DMS114 treated with DMSO at 0.1 percent for 48 hours (cell line): ENCODE measurements around the gene DDX59.
"Not testable (repeated sequence)": the region's sequence is repeated elsewhere in the genome, so short reads cannot be mapped to it uniquely, and the experiment has no call there.

Source experiments
- DNase-seq: peaks from one replicate; lab custom pipeline; 2025; ENCODE audit not compliant: unreplicated experiment; lab: John Stamatoyannopoulos, UW

DDX59 gene

DNA sequence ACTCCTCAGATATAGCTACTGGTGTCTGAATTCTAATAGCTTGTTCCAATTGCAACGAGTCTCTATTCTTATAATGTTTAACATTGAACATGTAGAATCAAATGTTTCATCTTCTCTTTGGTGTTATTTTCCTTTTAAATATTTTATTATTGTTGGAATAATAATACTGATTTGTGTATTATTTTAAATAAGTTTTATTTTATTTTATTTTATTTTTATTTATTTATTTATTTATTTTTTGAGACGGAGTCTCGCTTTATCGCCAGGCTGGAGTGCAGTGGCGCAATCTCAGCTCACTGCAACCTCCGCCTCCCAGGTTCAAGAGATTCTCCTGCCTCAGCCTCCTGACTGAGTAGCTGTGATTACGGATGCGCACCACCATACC lies 39.2 kb downstream of the DDX59 start:
- DNase-seq: not testable (repeated sequence)

DNA sequence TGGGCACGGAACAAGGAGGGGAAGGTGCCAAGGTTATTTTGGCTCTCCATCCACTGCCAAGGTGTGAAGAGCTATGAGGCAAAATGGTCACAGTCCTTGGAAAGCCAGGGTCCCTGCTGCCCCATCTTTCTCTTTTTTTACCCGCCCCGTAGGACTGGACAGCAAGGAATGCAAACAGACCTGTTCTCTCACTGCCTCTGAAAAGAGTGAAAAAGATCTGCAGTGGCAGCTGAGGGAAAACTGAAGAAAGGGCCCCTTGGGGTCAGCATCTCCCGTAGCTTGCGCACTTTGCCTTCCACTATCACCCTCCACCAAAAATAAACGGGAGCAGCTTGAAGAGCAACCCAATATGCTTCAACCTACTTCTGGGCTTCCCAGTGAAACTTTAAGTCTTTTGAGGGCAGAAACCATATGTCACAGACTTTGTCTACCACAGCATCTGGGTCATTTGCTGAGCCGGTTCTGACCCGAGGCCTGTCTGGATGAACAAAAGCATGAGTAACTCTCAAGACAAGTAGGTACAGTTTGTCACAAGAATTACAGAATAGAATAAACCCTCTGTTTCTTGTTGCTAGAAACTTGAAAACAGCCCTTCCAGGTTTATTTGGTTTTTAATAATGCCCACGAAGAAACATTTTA lies 39.7 kb downstream of the DDX59 start:
- no peak for DNase-seq

DNA sequence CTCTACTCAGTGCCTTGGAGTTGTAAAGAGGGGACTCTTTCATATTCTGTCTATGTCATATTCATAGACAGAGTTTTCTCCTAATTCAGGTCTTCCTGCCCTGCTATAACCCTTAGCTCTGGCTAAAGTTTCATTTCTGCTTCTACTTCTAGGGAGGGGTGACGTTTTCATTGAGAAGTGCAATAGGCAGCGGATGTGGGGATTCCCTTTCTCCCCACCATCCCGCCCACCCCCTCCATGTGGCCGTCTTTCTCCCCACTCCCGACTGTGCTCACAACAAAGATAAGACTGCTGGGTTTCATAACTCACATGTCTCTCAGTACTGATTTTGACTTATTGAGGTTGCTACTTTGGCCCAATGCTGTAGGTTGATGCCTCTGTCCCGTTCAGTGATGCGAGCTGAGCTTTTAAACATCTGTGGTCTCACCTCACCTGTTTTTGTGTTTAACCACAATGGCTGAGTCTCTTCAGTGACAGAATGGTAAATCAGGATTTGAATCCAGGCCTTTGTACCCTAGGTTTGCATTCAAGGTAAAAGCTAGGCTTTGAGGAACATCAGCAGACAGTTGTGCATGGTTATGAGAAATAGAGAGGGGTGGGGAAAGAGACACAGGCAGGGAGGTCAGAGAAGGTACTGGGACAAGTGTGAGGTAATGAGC lies 41.4 kb downstream of the DDX59 start:
- DNase-seq: no peak

DNA sequence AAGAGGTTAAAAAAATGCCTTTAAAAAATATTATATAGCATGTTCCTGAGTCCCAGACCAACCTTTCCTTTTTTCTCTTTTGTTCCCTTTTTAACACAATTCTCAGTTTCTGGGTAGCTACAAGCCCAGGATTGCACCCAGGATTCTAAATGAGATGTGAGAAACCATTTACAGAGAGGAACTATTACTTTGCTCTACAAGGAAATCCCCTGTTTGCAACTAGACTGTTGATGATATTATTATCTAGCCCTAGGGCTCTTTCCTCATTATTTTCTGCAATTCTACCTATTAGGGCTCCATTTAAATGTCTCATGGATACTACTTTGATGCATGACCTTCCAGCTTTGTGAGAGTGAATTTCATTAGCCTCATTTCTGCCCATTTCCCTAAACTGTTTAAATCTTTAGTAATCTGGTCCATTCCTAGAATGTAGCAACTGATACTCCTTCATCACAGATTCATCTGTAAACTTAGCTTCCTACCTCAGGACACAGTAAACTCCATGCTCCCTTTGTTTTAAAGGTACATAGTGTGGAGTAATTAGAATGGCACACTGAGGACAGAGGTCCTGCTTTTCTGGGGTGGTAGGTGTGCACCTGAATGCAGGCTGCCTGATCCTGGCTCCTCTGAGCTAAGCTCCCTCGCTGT lies 42.0 kb downstream of the DDX59 start:
- no peak for DNase-seq

DNA sequence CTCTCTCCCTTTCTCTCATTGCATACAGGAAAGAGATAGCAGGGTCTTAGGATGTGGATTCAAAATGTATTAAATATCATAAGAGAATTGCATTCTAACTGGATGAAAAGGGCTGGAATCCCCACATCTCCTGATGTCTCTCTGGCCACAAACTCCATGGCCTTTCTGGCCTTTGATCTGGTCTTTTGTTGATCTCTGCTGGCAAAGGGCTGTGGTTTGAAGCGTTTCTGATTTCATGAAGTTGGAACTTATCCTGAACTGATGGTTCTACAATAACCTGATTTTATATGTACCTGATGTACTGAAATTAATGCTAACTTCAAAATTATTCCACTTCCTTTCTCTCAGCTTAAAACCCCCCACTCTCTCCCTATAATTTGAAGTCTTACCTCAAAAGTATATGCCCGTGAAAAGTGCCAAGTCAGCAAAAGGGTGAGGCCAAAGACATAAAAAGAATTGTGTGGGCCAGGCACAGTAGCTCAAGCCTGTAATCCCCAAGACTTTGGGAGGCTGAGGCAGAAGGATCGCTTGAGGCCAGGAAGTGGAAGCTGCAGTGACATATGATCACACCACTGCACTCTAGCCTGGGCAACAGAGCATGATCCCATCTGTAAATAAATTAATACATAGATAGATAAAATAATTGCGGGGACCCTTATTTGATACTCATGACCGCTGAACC lies 42.7 kb downstream of the DDX59 start:
- DNase-seq: no peak

DNA sequence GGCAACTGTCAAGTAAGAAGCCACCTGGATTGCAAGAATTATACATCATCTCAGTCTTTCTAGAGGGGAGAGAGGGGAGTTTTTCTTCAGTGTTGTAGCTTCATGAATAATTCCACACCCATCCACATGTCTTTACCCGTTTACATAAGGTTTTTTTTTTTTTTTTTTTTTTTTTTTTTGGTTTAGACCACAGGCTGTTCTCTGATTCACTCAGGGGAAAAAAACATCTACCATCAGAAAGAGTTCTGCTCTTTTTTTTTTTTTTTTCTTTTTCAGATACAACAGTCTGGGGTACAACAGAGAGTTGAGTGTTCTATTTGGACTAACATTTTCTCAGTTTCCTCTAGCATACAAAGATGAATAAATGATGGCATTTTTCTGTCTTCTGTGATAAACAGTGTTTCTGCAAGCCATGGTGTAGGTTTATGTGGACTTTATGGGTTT lies 44.3 kb downstream of the DDX59 start:
- DNase-seq: no peak

DNA sequence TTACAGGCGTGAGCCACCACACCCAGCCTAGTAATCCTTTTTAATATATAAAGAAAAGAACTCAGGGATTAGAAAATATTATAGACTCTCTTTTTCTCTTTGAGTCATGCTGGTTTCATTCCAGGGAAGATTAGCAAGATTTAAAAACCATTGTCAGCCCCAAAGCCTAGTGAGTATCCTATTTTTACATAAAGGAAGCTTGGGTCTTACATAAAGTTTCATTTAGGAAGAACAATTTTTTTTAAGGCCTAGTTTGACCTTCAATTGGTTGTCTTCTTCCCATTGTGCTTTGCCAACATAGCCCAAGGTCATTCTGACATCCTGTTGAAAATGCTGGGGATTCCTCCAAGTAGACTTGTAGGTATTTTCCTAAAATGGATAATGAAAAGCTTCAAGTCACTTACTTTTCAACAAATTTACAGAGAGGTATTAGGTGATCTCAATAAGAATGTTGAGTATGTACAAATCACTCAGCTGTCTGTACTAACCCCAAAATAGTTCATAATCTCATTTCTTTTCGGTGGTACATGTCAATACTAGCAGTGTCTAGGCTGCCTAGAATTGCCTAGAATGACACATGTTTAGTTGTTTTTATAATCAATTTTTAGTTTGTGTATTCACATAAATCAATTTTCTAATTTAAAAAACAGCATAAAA lies 44.9 kb downstream of the DDX59 start:
- DNase-seq: no peak

DNA sequence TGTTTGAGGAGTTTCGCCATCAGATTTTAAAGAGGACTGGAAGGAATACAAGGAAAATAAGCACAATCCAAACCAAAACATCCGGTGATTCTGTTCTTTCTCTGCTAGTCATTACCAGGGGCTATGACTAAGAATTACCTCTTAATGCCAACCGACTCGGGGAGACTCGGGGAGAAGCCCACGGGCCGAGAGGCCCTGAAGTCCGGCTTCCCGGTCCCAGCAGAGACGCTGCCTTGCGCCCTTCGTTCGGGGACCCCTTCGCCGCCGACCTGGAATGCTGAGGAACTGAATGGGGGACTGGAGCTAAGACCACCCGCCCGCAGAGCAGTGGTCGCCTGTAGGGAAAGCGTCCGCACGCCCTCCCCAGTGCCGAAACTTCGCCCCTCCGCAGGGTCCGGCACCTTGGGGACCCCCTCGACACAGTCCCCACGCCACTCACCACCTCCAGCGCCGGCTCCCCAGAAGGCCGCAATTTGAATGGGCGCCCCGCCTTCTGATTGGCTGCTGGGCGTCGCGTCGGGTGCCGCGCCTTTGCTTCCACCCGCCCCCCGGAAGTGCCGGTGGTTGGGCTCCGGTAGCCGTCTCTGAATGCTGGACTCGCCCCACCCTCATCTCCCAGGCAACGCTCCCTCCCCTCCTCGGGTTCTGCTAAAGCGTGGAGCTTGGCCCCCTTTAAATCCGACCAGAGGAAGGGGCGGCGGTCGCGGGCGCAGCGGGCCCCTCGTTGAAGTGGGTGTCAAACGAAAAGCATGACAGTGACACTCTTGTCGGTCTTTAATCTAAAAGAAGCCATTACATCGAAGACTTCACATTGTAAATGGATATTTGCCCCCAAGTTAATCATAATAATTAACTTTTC lies 49.2 kb downstream of the DDX59 start, which contains the start of gene KIF14:
TSS of gene KIF14 (minus strand) at position 479 of the 859 bp plus-strand sequence. CDS start 2,028 bp downstream, outside the sequence.
- peak; percentile 88 for DNase-seq

DNA sequence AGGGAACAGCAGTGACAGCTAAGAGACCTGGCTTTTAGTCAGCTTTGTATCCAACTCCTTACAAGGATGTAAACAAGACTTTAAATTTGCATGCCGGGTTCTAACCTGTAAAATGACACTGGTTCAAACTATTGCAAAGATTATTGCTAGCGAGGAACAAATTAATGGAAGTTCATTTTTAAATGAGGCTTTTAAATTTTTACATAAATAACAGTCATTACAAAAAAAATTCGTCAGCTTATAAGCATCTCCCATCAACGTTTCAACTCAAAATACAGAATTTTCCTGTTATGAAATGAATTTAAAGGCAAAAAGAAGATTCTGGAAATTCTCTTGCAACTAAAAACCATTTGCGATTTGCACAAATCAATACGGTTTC lies 49.8 kb downstream of the DDX59 start:
- DNase-seq: no peak

DNA sequence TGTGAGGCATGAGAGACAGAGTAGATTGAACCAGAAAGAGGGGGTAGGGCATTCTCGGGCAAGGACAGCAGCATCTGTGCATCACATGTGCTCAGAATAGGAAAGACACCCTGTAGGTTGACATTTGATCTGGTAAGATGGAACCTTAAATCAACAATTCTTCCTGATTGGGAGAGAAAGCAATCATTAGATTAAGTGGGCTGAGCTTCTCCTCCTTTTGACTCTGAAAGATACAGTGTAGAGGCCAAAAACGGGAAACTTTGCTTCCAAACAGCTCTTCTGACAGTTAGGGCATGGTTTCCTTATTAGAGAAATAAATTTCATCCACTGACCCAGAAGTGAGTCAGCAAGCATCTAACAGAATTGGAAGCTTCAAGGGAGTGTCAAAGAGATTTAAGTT lies 58.9 kb downstream of the DDX59 start:
- no peak for DNase-seq

DNA sequence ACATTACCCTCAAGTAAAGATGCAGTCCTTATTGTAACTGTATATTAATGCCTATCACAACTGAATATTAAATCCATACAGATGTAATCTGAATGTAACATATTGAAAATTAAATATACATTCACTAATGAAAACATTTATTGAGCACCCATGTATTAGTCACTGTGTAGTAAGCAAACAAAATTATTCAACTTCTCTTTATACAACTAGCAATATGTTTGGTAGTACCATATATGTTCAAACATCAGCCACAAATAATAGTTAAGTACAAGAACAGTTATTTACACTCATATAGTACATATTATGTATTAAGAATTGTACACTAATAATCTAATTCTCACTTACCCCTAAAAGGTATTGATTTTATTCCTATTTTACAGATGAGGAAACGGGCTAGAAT lies 67.1 kb downstream of the DDX59 start:
- DNase-seq: no peak
